HEK293T (cell line): ENCODE measurements around the gene NLRP9.
"Not testable (repeated sequence)": the region's sequence is repeated elsewhere in the genome, so short reads cannot be mapped to it uniquely, and the experiment has no call there.

Experiments
- ARNT ChIP-seq: fragments of 450-650 bp; IDR thresholded peaks from 2 replicates; pipeline ENCODE4 v1.6.1; 2017; ENCODE audit warnings: mild to moderate bottlenecking
- BHLHE40 ChIP-seq: fragments of 450-650 bp; IDR thresholded peaks from 2 replicates; pipeline ENCODE4 v1.6.1; 2016; ENCODE audit warnings: mild to moderate bottlenecking, moderate library complexity, borderline replicate concordance
- FOXK2 ChIP-seq: fragments of 450-650 bp; IDR thresholded peaks from 2 replicates; pipeline ENCODE4 v1.6.1; 2016; ENCODE audit warnings: mild to moderate bottlenecking
- NFRKB ChIP-seq: fragments of 450-650 bp; IDR thresholded peaks from 2 replicates; pipeline ENCODE4 v1.6.1; 2016; ENCODE audit warnings: mild to moderate bottlenecking, moderate library complexity
- PKNOX1 ChIP-seq: fragments of 450-650 bp; IDR thresholded peaks from 2 replicates; pipeline ENCODE4 v1.6.1; 2016
- SP1 ChIP-seq: fragments of 450-650 bp; IDR thresholded peaks from 2 replicates; pipeline ENCODE4 v1.6.1; 2017
- SUZ12 ChIP-seq: fragments of 450-650 bp; IDR thresholded peaks from 2 replicates; pipeline ENCODE4 v1.6.1; 2016; ENCODE audit warnings: mild to moderate bottlenecking
- TARDBP ChIP-seq: fragments of 450-650 bp; IDR thresholded peaks from 2 replicates; pipeline ENCODE4 v1.6.1; 2016

DNA sequence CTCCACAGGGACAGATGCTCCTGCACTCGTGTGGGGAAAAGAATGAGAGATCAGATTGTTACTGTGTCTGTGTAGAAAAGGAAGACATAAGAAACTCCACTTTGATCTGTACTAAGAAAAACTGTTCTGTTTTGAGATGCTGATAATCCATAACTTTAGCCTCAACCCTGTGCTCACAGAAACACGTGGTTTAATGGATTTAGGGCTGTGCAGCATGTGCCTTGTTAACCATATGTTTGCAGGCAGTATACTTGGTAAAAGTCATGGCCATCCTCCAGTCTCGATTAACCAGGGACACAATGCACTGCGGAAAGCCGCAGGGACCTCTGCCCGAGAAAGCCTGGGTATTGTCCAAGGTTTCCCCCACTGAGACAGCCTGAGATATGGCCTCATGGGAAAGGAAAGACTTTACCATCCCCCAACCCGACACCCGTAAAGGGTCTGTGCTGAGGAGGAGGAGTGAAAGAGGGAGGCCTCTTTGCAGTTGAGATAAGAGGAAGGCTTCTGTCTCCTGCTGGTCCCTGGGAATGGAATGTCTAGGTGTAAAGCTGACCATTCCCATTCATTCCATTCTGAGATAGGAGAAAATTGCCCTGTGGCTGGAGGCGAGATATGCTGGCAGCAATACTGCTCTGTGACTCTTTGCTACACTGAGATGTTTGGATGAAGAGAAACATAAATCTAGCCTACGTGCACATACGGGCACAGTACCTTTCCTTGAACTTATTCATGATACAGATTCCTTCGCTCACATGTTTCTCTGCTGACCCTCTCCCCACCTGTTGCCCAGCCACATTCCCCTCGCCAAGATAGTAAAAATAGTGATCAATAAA lies 20.1 kb downstream of the NLRP9 start:
- TF ChIP-seq NFRKB, PKNOX1, BHLHE40, ARNT, SUZ12, TARDBP, SP1, FOXK2: not testable (repeated sequence)
